ENCODE data around the gene IL17A.

Gene IL17A

DNA sequence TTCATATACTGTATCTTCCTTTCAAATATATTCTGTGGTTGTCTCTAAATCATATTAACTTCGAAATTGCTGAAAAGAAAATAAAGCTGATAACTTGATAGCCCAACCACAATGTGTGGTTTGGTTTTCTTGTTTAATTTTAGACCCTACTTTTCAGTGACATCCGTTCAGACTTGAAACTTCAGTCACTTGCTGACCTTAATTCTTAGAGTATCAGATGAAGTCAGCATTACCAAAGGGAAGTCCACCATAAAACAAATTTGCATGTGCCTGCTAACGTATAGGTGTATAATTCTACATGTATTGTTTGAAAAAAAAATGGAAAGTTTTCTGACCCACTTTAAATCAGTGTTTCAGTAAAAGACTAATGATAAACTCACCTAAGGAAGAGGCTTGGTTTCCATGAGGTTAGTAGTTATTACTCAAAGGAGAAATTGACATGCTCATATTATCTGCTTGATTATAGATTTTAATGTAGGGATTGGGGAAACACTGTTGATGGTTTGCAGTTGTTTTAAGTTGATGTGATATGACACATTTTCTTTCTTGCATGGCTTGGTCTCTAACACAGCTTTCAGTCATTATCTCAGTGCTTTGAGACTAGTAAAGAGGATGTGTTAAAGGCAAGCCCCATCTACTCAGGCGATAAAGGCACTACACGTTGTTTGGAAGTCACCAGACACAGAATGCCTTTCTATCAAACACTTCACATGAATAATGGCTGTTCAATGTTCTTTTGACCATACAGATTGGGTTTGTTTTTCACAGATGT is 5.2 kb upstream of the IL17A start:
- no peak for DNase-seq

DNA sequence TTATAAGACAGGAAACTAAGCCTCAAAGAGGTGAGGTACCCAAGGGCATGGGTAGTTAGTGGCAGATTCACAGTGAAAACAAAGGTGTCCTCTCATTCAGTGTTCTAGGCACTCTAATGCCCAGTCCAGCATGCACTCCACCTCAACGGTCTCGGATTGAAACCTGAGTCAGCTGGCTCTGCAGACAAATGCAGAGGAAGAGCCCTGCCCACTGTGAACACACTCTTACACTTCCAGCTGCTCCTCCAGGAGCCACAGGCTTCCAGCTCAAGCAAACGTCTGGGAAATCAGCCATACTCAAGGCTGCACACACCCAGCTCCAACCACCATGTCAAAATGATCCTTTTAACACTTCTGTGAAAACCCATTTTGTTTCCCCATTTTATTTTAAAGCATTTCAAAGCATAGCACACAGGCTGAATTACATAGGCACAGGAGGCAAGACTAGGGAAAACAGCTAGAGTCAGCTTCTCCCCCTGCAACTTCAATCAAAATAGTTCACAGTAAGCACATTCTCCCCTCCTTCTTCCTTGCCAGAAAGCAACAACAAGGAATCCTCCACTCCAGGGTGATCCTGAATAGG is 3.0 kb upstream of the IL17A start:
- no peaks in the 10 kb centered on the region for H3K27me3 ChIP-seq (ENCODE audit: insufficient read depth, low read length, poor library complexity)
- H3K9me3 ChIP-seq (ENCODE audit: insufficient read depth, low read length, severe bottlenecking), result no peaks in the 10 kb centered on the region
- H3K79me2 ChIP-seq (ENCODE audit: insufficient read depth, low read length), result no peaks in the 10 kb centered on the region
- H4K20me1 ChIP-seq (ENCODE audit: insufficient read depth, low read length), result no peaks in the 10 kb centered on the region
- TF ChIP-seq, protein P1, sequence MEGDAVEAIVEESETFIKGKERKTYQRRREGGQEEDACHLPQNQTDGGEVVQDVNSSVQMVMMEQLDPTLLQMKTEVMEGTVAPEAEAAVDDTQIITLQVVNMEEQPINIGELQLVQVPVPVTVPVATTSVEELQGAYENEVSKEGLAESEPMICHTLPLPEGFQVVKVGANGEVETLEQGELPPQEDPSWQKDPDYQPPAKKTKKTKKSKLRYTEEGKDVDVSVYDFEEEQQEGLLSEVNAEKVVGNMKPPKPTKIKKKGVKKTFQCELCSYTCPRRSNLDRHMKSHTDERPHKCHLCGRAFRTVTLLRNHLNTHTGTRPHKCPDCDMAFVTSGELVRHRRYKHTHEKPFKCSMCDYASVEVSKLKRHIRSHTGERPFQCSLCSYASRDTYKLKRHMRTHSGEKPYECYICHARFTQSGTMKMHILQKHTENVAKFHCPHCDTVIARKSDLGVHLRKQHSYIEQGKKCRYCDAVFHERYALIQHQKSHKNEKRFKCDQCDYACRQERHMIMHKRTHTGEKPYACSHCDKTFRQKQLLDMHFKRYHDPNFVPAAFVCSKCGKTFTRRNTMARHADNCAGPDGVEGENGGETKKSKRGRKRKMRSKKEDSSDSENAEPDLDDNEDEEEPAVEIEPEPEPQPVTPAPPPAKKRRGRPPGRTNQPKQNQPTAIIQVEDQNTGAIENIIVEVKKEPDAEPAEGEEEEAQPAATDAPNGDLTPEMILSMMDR (IDR thresholded peaks at IDR 0.05; ENCODE audit: borderline replicate concordance, extremely low read depth, low read length, poor library complexity, severe bottlenecking), result no peak
- TF ChIP-seq EZH2 (IDR thresholded peaks at IDR 0.05; ENCODE audit: borderline replicate concordance, low read depth, low read length, severe bottlenecking), result no peak
- H3K27ac ChIP-seq (ENCODE audit: low read length), result no peak overlapping the region
- no peak overlapping the region for H3K4me3 ChIP-seq (ENCODE audit: low read depth in 1 of 2, low read length in 2 of 2)
- H3K4me2 ChIP-seq (ENCODE audit: insufficient read depth, low read length), result no peak overlapping the region
- H3K9ac ChIP-seq (ENCODE audit: low read depth, low read length), result no peak overlapping the region
- H3K4me1 ChIP-seq (ENCODE audit: insufficient read depth, low read length), result no peaks in the 10 kb centered on the region
- H2AFZ ChIP-seq (ENCODE audit: low read depth, low read length), result no peak overlapping the region
- no peak for DNase-seq
- no peaks in the 10 kb centered on the region for H3K36me3 ChIP-seq (ENCODE audit: insufficient read depth, low read length)
- ATAC-seq (ENCODE audit: insufficient read depth, low read depth), result no peak

More for the DNA sequence above, 5.2 kb upstream of the IL17A start:
- ATAC-seq (ENCODE audit: insufficient read depth, low read depth), result 0 out of 3 replicates have a peak, but pooled peaks have one; percentile 31
- no peak overlapping the region for H3K9ac ChIP-seq (ENCODE audit: low read depth, low read length)
- TF ChIP-seq, protein P1 (IDR thresholded peaks at IDR 0.05; ENCODE audit: borderline replicate concordance, extremely low read depth, low read length, poor library complexity, severe bottlenecking), result no peak
- no peak for TF ChIP-seq EZH2 (IDR thresholded peaks at IDR 0.05; ENCODE audit: borderline replicate concordance, low read depth, low read length, severe bottlenecking)
- no peaks in the 10 kb centered on the region for H4K20me1 ChIP-seq (ENCODE audit: insufficient read depth, low read length)
- H3K27ac ChIP-seq (ENCODE audit: low read length), result no peak overlapping the region
- H3K4me2 ChIP-seq (ENCODE audit: insufficient read depth, low read length), result no peak overlapping the region
- H2AFZ ChIP-seq (ENCODE audit: low read depth, low read length), result no peak overlapping the region
- H3K4me3 ChIP-seq (ENCODE audit: low read depth in 1 of 2, low read length in 2 of 2), result no peak overlapping the region
- no peaks in the 10 kb centered on the region for H3K36me3 ChIP-seq (ENCODE audit: insufficient read depth, low read length)
- H3K9me3 ChIP-seq (ENCODE audit: insufficient read depth, low read length, severe bottlenecking), result no peaks in the 10 kb centered on the region
- no peaks in the 10 kb centered on the region for H3K27me3 ChIP-seq (ENCODE audit: insufficient read depth, low read length, poor library complexity)
- no peaks in the 10 kb centered on the region for H3K79me2 ChIP-seq (ENCODE audit: insufficient read depth, low read length)
- peaks cover 4% of the 10 kb centered on the region; the same call in 1 of the 2 replicates for H3K4me1 ChIP-seq (ENCODE audit: insufficient read depth, low read length)

DNA sequence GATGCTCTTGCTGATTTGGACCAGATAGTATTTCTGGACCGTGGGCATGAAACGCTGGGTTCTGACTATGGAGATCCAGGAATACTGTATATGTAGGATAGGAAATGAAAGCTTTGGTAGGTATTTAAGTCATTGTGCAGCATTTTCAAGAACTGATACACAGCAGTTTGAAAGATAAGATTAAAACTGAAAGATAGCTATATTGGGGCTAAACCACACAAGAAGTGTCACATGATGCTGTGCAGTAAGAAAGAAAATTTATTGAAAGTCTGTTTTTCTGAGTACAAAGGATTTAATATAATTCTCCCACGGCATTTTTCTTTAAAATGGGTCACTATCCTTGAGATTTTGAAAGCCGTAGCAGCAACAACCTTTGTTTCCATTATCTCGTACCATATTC is 305 bp downstream of the IL17A start:
- Histone ChIP-seq H3K9ac (ENCODE audit: low read depth, low read length) (no peak overlapping the region), H3K27me3 (ENCODE audit: insufficient read depth, low read length, poor library complexity) (no peaks in the 10 kb centered on the region), H3K4me2 (ENCODE audit: insufficient read depth, low read length) (no peak overlapping the region), H3K9me3 (ENCODE audit: insufficient read depth, low read length, severe bottlenecking) (no peaks in the 10 kb centered on the region), H3K36me3 (ENCODE audit: insufficient read depth, low read length) (no peaks in the 10 kb centered on the region), H3K4me3 (ENCODE audit: low read depth in 1 of 2, low read length in 2 of 2) (no peak overlapping the region), H3K4me1 (ENCODE audit: insufficient read depth, low read length) (no peaks in the 10 kb centered on the region), H3K79me2 (ENCODE audit: insufficient read depth, low read length) (no peaks in the 10 kb centered on the region), H3K27ac (ENCODE audit: low read length) (no peak overlapping the region), H2AFZ (ENCODE audit: low read depth, low read length) (no peak overlapping the region), H4K20me1 (ENCODE audit: insufficient read depth, low read length) (no peaks in the 10 kb centered on the region)
- TF ChIP-seq, protein P1 (IDR thresholded peaks at IDR 0.05; ENCODE audit: borderline replicate concordance, extremely low read depth, low read length, poor library complexity, severe bottlenecking), result no peak
- TF ChIP-seq EZH2 (IDR thresholded peaks at IDR 0.05; ENCODE audit: borderline replicate concordance, low read depth, low read length, severe bottlenecking), result no peak
- DNase-seq, result no peak
- no peak for ATAC-seq (ENCODE audit: insufficient read depth, low read depth)
